ENCODE data around the gene THSD4.

DNA sequence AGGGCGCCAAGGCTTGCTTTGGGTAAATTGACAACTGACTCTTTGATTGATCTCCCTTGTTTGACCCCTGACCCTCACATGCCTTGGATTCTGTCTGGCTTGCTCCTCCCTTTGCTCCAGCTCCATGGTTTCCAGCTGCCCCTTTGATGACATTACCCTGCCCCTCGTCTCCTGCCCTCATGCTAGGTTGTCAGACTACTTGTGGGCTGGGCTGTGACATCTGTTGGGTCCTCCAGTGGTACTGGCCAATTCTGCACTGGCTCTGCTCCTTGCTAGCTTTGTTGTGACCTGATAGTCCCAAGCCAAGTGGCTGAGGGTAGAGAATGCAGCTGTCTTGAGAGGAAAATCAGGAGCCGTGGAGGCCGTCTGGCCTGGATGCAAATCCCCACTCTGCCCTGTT, 6.2 kb downstream of the THSD4 start:
- TF ChIP-seq, protein P1, sequence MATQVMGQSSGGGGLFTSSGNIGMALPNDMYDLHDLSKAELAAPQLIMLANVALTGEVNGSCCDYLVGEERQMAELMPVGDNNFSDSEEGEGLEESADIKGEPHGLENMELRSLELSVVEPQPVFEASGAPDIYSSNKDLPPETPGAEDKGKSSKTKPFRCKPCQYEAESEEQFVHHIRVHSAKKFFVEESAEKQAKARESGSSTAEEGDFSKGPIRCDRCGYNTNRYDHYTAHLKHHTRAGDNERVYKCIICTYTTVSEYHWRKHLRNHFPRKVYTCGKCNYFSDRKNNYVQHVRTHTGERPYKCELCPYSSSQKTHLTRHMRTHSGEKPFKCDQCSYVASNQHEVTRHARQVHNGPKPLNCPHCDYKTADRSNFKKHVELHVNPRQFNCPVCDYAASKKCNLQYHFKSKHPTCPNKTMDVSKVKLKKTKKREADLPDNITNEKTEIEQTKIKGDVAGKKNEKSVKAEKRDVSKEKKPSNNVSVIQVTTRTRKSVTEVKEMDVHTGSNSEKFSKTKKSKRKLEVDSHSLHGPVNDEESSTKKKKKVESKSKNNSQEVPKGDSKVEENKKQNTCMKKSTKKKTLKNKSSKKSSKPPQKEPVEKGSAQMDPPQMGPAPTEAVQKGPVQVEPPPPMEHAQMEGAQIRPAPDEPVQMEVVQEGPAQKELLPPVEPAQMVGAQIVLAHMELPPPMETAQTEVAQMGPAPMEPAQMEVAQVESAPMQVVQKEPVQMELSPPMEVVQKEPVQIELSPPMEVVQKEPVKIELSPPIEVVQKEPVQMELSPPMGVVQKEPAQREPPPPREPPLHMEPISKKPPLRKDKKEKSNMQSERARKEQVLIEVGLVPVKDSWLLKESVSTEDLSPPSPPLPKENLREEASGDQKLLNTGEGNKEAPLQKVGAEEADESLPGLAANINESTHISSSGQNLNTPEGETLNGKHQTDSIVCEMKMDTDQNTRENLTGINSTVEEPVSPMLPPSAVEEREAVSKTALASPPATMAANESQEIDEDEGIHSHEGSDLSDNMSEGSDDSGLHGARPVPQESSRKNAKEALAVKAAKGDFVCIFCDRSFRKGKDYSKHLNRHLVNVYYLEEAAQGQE (IDR thresholded peaks at IDR 0.05; ENCODE audit: borderline replicate concordance): no peak
- TF ChIP-seq, protein P2, sequence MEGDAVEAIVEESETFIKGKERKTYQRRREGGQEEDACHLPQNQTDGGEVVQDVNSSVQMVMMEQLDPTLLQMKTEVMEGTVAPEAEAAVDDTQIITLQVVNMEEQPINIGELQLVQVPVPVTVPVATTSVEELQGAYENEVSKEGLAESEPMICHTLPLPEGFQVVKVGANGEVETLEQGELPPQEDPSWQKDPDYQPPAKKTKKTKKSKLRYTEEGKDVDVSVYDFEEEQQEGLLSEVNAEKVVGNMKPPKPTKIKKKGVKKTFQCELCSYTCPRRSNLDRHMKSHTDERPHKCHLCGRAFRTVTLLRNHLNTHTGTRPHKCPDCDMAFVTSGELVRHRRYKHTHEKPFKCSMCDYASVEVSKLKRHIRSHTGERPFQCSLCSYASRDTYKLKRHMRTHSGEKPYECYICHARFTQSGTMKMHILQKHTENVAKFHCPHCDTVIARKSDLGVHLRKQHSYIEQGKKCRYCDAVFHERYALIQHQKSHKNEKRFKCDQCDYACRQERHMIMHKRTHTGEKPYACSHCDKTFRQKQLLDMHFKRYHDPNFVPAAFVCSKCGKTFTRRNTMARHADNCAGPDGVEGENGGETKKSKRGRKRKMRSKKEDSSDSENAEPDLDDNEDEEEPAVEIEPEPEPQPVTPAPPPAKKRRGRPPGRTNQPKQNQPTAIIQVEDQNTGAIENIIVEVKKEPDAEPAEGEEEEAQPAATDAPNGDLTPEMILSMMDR (IDR thresholded peaks at IDR 0.05; ENCODE audit: poor library complexity, severe bottlenecking): no peak
- no peak for TF ChIP-seq TAF1 (IDR thresholded peaks at IDR 0.05; ENCODE audit: low read depth)
- TF ChIP-seq POLR2AphosphoS5 (IDR thresholded peaks at IDR 0.05): no peak
- no peak for TF ChIP-seq SMC3 (conservative IDR thresholded peaks at IDR 0.05; ENCODE audit: poor library complexity)
- TF ChIP-seq EZH2 (IDR thresholded peaks at IDR 0.05; ENCODE audit: borderline replicate concordance, insufficient read depth, low read length, poor library complexity, severe bottlenecking): no peak

All from neural cell (in vitro differentiated cells).